H1 (cell line): ENCODE results near the gene OR2V1.

ENCODE experiments used
- BACH1 ChIP-seq: IDR thresholded peaks from 2 replicates; pipeline ENCODE4 v1.6.1; 2012; ENCODE audit warnings: low read length, improper control_type of control experiment
- EZH2 ChIP-seq: fragments of 200-600 bp; sonication (generic); IDR thresholded peaks from 2 replicates; pipeline ENCODE4 v1.7.1; 2012; ENCODE audit warnings: low read depth, mild to moderate bottlenecking, moderate library complexity, low read length, inconsistent platforms; ENCODE audit not compliant: severe bottlenecking
- HDAC2 ChIP-seq, 2 experiments: fragments of 300-600 bp in 1 of 2; sonication (generic) in 1 of 2; IDR thresholded peaks; 2 replicates each; pipeline ENCODE4 v1.6.1; 2011 to 2012; ENCODE audit warnings: low read depth in 2 of 2, low read length in 2 of 2, mild to moderate bottlenecking in 2 of 2, moderate library complexity in 2 of 2, borderline replicate concordance in 1 of 2, inconsistent platforms in 1 of 2
- SRF ChIP-seq: IDR thresholded peaks from 2 replicates; pipeline ENCODE4 v1.6.1; 2011; ENCODE audit warnings: mild to moderate bottlenecking, low read depth, low read length, moderate library complexity
- TBP ChIP-seq: IDR thresholded peaks from 2 replicates; pipeline ENCODE4 v1.6.1; 2011; ENCODE audit warnings: low read depth, low read length, improper control_type of control experiment
- YY1 ChIP-seq: IDR thresholded peaks from 2 replicates; pipeline ENCODE4 v1.6.1; 2011; ENCODE audit warnings: low read depth, mild to moderate bottlenecking, low read length
- TF ChIP-seq, protein P1 (sequence below), 3 experiments: IDR thresholded peaks; 1 replicate in 2 of 3; 2 replicates in 1 of 3; pipeline versions ENCODE4 v1.5.1 to v1.6.1; 2011; ENCODE audit warnings: low read length in 3 of 3, mild to moderate bottlenecking in 3 of 3, inconsistent platforms in 2 of 3, low read depth in 1 of 3, moderate library complexity in 1 of 3; ENCODE audit not compliant: insufficient read depth in 1 of 3; ENCODE audit errors: control extremely low read depth in 1 of 3
- TF ChIP-seq, protein P2 (sequence below): IDR thresholded peaks from 2 replicates; pipeline ENCODE4 v1.6.1; 2012; ENCODE audit warnings: low read length, inconsistent platforms

DNA sequence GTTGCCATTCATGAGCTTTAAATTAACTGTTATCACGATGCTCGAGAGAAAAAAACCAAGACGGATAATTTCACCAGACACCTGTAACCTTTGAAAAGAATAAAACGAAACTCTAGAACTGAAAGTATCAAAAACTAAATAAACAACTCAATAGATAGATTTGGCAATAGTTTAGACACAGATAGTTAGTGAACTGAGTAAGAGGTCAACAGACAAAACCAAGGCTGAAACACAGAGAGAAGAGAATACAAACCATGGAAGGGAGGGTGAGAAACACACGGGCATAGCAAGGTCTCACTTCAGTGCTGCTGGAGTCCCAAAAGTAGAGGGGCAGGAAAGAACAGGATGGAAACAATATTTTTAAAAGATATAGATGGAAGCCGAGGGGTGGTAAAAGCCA, 3.3 kb upstream of the OR2V1 start:
- TF ChIP-seq YY1 = no peak
- TF ChIP-seq BACH1 = no peak
- TF ChIP-seq, protein P1, sequence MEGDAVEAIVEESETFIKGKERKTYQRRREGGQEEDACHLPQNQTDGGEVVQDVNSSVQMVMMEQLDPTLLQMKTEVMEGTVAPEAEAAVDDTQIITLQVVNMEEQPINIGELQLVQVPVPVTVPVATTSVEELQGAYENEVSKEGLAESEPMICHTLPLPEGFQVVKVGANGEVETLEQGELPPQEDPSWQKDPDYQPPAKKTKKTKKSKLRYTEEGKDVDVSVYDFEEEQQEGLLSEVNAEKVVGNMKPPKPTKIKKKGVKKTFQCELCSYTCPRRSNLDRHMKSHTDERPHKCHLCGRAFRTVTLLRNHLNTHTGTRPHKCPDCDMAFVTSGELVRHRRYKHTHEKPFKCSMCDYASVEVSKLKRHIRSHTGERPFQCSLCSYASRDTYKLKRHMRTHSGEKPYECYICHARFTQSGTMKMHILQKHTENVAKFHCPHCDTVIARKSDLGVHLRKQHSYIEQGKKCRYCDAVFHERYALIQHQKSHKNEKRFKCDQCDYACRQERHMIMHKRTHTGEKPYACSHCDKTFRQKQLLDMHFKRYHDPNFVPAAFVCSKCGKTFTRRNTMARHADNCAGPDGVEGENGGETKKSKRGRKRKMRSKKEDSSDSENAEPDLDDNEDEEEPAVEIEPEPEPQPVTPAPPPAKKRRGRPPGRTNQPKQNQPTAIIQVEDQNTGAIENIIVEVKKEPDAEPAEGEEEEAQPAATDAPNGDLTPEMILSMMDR (IDR thresholded peaks at IDR 0.05; ENCODE audit: control extremely low read depth in 1 of 3, insufficient read depth in 1 of 3, low read depth in 1 of 3, low read length in 3 of 3) = no peak
- TF ChIP-seq TBP = no peak
- no peak for TF ChIP-seq HDAC2 (IDR thresholded peaks at IDR 0.05; ENCODE audit: borderline replicate concordance in 1 of 2, low read depth in 2 of 2, low read length in 2 of 2)
- TF ChIP-seq, protein P2, sequence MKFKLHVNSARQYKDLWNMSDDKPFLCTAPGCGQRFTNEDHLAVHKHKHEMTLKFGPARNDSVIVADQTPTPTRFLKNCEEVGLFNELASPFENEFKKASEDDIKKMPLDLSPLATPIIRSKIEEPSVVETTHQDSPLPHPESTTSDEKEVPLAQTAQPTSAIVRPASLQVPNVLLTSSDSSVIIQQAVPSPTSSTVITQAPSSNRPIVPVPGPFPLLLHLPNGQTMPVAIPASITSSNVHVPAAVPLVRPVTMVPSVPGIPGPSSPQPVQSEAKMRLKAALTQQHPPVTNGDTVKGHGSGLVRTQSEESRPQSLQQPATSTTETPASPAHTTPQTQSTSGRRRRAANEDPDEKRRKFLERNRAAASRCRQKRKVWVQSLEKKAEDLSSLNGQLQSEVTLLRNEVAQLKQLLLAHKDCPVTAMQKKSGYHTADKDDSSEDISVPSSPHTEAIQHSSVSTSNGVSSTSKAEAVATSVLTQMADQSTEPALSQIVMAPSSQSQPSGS = no peak
- TF ChIP-seq SRF = no peak
- no peak for TF ChIP-seq EZH2
